IPS-15b (cell line): Measurements from ENCODE around the gene FCER2.

ENCODE experiments used
- H3K27me3 ChIP-seq: one replicate; pipeline ENCODE4 v1.6.1; 2013; ENCODE audit warnings: low read length; ENCODE audit not compliant: control insufficient read depth, insufficient read depth
- H3K36me3 ChIP-seq: one replicate; pipeline ENCODE4 v1.6.1; 2013; ENCODE audit warnings: low read length; ENCODE audit not compliant: control insufficient read depth, insufficient read depth
- H3K4me1 ChIP-seq: one replicate; pipeline ENCODE4 v1.6.1; 2013; ENCODE audit warnings: mild to moderate bottlenecking, low read length; ENCODE audit not compliant: control insufficient read depth, insufficient read depth
- H3K4me3 ChIP-seq: one replicate; pipeline ENCODE4 v1.5.1; 2013; ENCODE audit warnings: low read depth, low read length
- H3K9ac ChIP-seq: one replicate; pipeline ENCODE4 v1.6.1; 2013; ENCODE audit warnings: low read depth, mild to moderate bottlenecking, low read length
- H3K9me3 ChIP-seq: one replicate; pipeline ENCODE4 v1.6.1; 2013; ENCODE audit warnings: mild to moderate bottlenecking, low read length; ENCODE audit not compliant: control insufficient read depth, insufficient read depth

Gene FCER2

DNA sequence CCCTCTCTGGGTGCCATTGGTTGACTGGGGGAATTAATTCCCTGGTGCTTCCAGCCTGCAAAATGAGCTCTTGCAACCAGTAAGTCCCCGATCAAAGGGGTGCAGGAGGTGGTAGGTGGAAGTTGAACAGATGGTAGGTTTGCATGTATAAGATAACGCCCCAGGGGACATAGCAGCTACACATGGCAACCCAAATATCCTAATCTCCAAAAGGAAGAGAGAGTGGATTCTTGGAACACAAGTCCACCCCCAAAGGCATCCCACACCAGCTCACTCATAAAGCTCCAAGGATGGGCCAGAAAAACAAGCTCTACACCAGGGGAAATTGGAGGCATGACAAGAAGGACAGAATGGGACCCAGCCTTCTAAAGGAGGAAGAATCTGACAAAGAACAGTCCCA lies 40.6 kb upstream of the FCER2 start:
- no peaks in the 10 kb centered on the region for H3K9me3 ChIP-seq
- peaks cover 4% of the 10 kb centered on the region for H3K4me1 ChIP-seq
- no peaks in the 10 kb centered on the region for H3K36me3 ChIP-seq
- H3K27me3 ChIP-seq: peaks cover 2% of the 10 kb centered on the region
- no peak overlapping the region for H3K9ac ChIP-seq
- no peak overlapping the region for H3K4me3 ChIP-seq

DNA sequence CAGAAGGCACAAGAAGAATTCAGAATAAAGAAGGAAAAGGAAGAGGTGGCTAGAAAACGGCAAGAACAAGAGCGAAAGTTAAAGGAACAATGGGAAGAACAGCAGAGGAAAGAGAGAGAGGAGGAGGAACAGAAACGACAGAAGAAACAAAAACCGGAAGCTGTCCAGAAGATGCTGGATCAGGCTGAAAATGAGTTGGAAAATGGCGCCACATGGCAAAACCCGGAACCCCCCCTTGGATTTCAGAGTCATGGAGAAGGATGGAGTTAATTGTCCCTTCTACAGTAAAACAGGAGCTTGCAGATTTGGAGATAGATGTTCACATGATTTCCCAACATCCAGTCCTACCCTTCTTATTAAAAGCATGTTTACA lies 38.7 kb upstream of the FCER2 start:
- Histone ChIP-seq H3K9me3 (no peaks in the 10 kb centered on the region), H3K4me3 (no peak overlapping the region), H3K9ac (no peak overlapping the region), H3K36me3 (no peaks in the 10 kb centered on the region), H3K27me3 (peaks cover 5% of the 10 kb centered on the region), H3K4me1 (no peaks in the 10 kb centered on the region)

DNA sequence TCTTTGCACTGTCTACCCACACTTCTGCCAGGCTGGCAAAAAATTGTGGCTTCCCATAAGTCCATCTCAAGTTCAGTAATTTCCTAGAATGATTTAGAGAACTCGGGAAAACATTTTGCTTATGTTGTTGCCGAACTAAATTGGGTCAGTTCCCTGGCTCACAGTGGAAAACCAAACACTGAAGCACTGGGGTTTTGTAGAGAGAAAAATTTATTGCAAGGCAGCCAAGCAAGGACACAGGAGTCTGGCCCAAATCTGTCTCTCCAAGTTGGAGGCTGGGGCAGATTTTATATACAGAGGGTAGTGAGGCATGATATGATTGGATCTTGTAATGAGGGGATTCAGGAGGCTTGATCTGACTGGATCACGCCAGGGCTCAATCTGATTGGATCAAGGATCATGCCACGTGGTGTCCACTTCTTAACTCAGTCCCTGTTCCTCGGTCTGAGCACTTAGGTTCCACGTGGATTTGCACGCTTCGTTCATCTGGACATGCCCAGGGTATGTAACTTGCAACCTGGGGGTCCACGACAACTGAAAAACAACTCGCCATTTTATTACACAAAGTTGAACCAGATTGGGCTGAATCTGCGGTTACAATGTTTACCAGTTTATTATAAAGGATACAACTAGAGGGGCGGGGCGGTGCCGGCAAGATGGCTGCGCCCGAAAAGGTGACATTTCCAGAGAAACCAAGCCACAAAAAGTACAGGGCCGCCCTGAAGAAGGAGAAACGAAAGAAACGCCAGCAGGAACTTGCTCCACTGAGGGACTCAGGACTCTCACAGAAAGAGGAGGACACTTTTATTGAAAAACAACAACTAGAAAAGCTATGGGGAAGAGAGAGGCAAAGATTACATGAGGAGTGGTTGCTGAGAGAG lies 38.1 kb upstream of the FCER2 start:
- Histone ChIP-seq H3K4me3 (no peak overlapping the region), H3K36me3 (no peaks in the 10 kb centered on the region), H3K27me3 (peaks cover 6% of the 10 kb centered on the region), H3K4me1 (no peaks in the 10 kb centered on the region), H3K9me3 (no peaks in the 10 kb centered on the region), H3K9ac (no peak overlapping the region)

DNA sequence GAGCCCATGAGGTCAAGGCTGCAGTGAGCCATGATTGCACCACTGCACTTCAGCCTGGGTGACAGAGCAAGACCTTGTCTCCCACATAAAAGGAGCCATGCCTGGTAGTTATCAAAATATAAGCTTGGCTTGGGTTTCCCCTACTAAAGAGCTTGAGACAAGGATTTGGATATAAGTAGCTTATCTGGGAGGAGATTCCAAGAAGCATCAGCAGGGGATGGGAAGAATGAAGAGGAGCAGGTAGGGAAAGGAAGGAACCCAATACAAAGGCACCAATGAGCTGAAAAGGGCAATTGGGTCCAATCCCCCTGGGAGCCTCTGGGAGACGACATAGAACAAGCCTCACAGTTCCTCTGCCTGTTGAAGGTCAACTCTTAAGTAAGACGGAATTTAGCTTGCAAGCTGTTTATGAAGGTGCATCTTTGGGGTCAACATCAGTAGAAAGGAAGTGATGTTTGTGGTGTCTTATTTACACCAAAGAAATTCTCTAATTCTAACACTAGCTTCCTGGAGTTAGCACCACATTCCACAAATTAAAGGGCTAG lies 37.4 kb upstream of the FCER2 start:
- Histone ChIP-seq H3K4me1 (no peaks in the 10 kb centered on the region), H3K27me3 (peaks cover 10% of the 10 kb centered on the region), H3K4me3 (no peak overlapping the region), H3K9me3 (no peaks in the 10 kb centered on the region), H3K9ac (no peak overlapping the region), H3K36me3 (no peaks in the 10 kb centered on the region)

DNA sequence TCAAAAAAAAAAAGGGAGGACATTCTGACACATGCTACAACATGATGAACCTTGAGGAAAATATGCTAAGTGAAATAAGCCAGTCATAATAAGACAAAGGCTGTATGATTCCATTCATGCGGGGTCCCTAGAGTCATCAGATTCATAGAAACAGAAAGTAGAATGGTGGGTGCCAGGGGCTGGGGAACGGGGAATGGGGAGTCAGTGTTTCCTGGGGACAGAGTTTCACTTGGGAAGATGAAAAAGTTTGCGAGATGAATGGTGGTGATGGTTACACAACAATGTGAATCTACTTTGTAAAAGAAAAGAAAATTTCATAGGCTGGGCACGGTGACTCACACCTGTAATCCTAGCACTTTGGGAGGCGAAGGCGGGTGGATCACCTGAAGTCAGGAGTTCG lies 36.1 kb upstream of the FCER2 start:
- Histone ChIP-seq H3K27me3 (peaks cover 13% of the 10 kb centered on the region), H3K4me1 (no peaks in the 10 kb centered on the region), H3K4me3 (no peak overlapping the region), H3K9me3 (no peaks in the 10 kb centered on the region), H3K9ac (no peak overlapping the region), H3K36me3 (no peaks in the 10 kb centered on the region)

DNA sequence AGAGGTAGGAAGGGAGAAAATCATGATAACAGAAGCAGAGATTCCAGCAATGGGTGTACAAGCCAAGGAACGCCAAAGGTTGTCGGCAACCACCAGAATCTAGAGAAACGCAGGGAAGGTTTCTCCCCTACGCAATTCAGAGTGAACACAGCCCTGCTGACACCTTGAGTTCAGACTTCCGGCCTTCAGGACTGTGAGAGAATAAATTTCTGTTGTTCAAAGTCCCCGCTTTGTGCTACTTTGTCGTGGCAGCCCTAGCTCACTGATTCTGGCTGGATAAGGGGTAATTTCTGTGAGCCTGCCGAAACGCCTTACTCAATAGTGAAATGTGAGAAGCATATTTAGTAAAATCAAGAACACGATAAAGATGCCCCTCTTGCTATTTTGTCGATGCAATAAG lies 35.3 kb upstream of the FCER2 start:
- Histone ChIP-seq H3K9ac (no peak overlapping the region), H3K36me3 (no peaks in the 10 kb centered on the region), H3K27me3 (peaks cover 16% of the 10 kb centered on the region), H3K4me1 (no peaks in the 10 kb centered on the region), H3K9me3 (no peaks in the 10 kb centered on the region), H3K4me3 (no peak overlapping the region)

DNA sequence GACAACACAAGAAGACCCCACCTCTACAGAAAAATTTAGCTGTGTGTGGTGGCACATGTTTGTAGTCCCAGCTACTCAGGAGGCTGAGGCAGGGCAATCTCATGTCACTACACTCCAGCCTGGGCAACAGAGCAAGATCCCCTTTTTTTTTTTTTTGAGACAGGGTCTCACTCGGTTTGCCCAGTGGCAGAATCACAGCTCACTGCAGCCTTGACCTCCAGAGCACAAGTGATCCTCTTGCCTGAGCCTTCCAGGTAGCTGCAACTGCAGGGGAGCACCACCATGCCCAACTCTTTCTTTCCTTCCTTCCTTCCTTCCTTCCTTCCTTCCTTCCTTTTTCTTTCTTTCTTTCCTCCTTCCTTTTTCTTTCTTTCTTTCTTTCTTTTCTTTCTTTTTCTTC lies 34.2 kb upstream of the FCER2 start:
- peaks cover 26% of the 10 kb centered on the region for H3K27me3 ChIP-seq

DNA sequence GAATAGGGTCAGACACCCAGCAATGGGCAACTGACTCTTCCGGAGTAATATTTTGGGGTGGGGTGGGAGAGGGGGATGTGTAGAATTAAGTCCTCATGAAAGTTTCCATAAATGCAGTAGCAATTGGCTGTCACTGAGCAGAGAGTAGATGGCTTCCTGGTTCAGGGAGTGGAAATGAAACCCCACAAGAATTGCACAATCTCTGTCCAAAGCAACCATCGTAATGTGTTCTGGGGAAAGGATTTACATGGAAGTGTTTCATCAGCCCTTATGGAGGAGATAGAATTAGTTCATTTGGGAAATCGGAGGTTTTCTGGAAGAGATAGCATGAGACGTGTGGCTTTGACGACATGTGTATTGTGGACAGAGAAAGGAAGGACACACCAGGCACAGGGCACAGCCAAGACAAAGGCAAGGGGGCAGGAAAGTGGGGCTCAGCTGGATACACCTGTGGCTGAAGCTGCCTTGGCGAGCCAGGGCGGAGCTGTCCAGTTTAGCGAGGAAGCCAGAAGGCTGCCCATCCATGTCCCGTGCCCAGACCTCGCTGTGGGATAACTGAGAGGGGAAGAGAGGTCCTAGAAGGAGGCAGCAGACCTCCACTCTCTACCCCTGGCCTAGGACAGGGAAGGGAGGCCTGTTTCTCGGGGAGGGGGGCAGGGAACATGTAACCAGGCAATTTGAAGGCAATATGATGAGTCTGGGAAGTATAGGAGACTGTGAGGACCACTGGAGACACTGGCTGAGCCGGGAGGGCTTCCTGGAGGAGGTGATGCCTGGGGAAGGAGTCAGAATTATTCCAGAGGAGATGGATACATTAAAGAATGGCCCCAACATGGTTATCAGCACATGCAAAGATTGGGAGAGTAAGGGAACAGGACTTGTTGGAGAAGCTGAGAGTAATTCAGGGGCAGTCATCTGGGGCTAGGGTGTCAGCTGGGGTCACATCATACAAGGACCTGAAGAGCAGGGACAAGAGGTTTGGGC lies 32.6 kb upstream of the FCER2 start:
- no peaks in the 10 kb centered on the region for H3K4me1 ChIP-seq
- H3K4me3 ChIP-seq: no peak overlapping the region
- no peaks in the 10 kb centered on the region for H3K9me3 ChIP-seq
- no peaks in the 10 kb centered on the region for H3K36me3 ChIP-seq
- H3K27me3 ChIP-seq: peaks cover 36% of the 10 kb centered on the region
- H3K9ac ChIP-seq: no peak overlapping the region

More for the DNA sequence above, 34.2 kb upstream of the FCER2 start:
- Histone ChIP-seq H3K4me3 (no peak overlapping the region), H3K4me1 (no peaks in the 10 kb centered on the region), H3K36me3 (no peaks in the 10 kb centered on the region), H3K9me3 (no peaks in the 10 kb centered on the region), H3K9ac (no peak overlapping the region)

DNA sequence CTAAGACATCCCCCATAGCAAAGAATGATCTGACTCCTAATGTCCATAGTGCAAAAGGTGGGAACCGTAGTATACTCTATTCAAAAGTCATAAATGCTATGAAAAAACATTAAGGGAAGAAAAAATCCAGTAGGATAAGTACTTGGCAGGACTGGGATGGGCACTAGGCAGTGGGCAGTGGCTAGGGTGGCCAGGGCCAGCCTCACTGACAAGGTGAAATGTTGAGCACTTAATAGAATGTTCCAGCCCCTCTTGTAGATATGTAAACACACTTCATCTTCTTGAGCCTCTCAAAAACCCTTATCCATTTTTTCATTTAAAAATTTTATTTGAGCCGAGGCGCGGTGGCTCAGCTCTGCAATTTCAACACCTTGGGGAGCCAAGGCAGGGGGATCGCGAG lies 31.4 kb upstream of the FCER2 start:
- Histone ChIP-seq H3K36me3 (no peaks in the 10 kb centered on the region), H3K27me3 (peaks cover 47% of the 10 kb centered on the region), H3K4me3 (no peak overlapping the region), H3K4me1 (peaks cover 4% of the 10 kb centered on the region), H3K9me3 (no peaks in the 10 kb centered on the region), H3K9ac (no peak overlapping the region)

DNA sequence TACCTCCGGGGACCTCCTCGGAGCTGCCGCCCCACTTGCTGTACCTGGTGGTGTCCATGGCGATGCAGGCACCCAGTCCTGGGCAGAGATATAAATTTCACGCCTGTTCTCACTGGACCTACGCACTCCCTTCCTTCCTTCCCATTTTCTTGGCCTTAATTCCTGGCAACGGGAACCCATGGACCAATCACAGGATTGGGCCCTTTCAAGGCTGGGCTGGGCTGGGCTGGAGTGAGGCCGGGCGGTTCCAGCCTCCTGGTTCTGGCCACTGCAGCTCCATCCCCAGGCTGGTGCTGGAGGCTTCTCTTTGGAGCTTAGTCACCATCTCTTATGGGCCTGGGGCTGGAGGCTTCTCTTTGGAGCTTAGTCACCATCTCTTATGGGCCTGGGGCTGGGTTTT lies 30.1 kb upstream of the FCER2 start, which contains the start of gene CLEC4G:
Gene CLEC4G, minus strand, starts transcription at position 66 of the 400 bp plus-strand sequence. Its CDS starts 8 bp downstream, at position 58.
- H3K4me1 ChIP-seq: peaks cover 4% of the 10 kb centered on the region
- H3K4me3 ChIP-seq: no peak within 1 kb of the TSS
- no peaks in the 10 kb centered on the region for H3K9me3 ChIP-seq
- H3K36me3 ChIP-seq: no peaks in the 10 kb centered on the region
- peaks cover 55% of the 10 kb centered on the region for H3K27me3 ChIP-seq
- H3K9ac ChIP-seq: no peak within 1 kb of the TSS

DNA sequence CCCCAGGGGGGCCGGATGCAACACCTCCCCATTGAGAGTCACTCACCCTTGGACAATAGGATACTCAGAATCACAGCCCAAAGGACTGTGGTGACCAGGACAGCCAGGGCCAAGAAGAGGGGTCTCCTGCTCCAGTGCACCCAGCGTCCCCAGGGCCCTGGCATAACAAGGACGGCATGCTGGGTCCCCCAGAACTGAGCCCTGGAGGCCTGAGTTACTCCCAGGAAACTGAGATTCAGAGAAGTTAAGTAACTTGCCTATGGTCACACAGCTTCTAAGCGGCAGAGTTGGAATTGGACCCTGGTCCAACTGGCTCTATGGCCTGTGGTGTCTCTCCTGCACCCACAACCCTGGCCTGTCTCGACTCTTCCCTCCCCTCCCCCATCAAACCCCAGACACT lies 29.7 kb upstream of the FCER2 start:
- H3K27me3 ChIP-seq: peaks cover 55% of the 10 kb centered on the region
- no peaks in the 10 kb centered on the region for H3K36me3 ChIP-seq

More for the DNA sequence above, 29.7 kb upstream of the FCER2 start:
- Histone ChIP-seq H3K4me1 (peaks cover 4% of the 10 kb centered on the region), H3K4me3 (no peak overlapping the region), H3K9ac (no peak overlapping the region), H3K9me3 (no peaks in the 10 kb centered on the region)
